ENCODE data around the gene LEKR1.
"Not testable (repeated sequence)": the region's sequence is repeated elsewhere in the genome, so short reads cannot be mapped to it uniquely, and the experiment has no call there.

LEKR1 gene

DNA sequence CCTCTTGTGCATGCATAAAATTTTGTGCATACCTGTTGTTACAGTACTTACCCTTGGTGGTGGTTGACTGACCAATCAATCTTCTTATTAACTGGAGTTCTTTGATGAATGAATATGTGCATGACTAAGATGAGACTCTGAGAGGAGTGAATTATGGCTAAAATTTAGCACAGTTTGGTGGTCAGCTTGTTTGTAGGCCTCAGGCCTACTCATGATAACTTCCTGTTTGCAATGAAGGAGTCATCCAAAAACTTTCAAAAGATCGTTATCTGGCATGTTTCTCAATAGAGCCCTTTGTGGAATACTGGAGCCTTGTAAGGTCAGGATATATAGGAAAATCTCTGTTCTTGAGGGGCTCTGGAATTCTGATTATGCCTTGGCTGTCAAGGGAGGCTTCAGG is 66.5 kb downstream of the LEKR1 start:
- Histone ChIP-seq H3K36me3 (no peaks in the 10 kb centered on the region), H3K27me3 (ENCODE audit: insufficient read depth, low read depth, severe bottlenecking) (no peaks in the 10 kb centered on the region), H3K4me3 (ENCODE audit: low read depth, low read length) (no peak overlapping the region), H3K9me3 (ENCODE audit: severe bottlenecking) (no peaks in the 10 kb centered on the region), H3K27ac (no peak overlapping the region)
- DNase-seq, result no peak
- no peak for TF ChIP-seq CTCF (IDR thresholded peaks at IDR 0.05; ENCODE audit: low read depth, low read length)

- not testable (repeated sequence) for H3K27ac ChIP-seq; DNase-seq; H3K4me3 ChIP-seq (ENCODE audit: low read depth, low read length); H3K9me3 ChIP-seq (ENCODE audit: severe bottlenecking); H3K36me3 ChIP-seq; H3K27me3 ChIP-seq (ENCODE audit: insufficient read depth, low read depth, severe bottlenecking)
Measured at GRCh38 chr3:156895374-156895773, 69.2 kb downstream of the LEKR1 start.

GRCh38 chr3:156897851-156898250 is 71.7 kb downstream of the LEKR1 start:
- not testable (repeated sequence) for H3K36me3 ChIP-seq; H3K27me3 ChIP-seq (ENCODE audit: insufficient read depth, low read depth, severe bottlenecking); H3K4me3 ChIP-seq (ENCODE audit: low read depth, low read length); H3K27ac ChIP-seq; H3K9me3 ChIP-seq (ENCODE audit: severe bottlenecking); DNase-seq

DNA sequence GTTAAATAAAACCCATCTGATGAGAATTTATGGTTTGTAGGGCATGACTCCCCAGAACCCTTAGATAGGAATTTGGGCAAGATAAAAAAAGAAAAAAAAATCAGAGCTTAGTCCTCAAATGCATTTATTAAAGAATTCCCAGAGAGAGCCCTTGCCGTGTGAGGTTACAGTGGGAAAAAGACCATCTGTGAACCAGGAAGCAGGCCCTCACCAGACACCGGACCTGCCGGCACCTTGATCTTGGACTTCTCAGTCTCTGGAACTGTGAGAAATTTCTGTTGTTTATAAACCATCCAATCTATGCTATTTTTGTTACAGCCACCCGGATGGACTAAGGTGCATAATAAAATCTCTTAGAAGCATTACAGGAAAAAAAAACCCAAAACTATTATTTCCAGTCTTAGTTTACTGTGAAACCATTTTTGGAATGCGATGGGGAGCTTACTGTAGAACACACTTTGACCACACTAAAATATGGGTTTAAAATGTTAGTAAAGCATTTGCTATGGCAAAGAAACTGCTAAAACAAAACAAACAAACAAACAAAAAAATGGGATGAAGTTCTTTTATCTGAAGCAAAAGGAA is 72.2 kb downstream of the LEKR1 start:
- Histone ChIP-seq H3K9me3 (ENCODE audit: severe bottlenecking) (no peaks in the 10 kb centered on the region), H3K36me3 (no peaks in the 10 kb centered on the region), H3K27ac (no peak overlapping the region), H3K4me3 (ENCODE audit: low read depth, low read length) (no peak overlapping the region), H3K27me3 (ENCODE audit: insufficient read depth, low read depth, severe bottlenecking) (no peaks in the 10 kb centered on the region)
- DNase-seq, result no peak
- TF ChIP-seq CTCF (IDR thresholded peaks at IDR 0.05; ENCODE audit: low read depth, low read length), result no peak

DNA sequence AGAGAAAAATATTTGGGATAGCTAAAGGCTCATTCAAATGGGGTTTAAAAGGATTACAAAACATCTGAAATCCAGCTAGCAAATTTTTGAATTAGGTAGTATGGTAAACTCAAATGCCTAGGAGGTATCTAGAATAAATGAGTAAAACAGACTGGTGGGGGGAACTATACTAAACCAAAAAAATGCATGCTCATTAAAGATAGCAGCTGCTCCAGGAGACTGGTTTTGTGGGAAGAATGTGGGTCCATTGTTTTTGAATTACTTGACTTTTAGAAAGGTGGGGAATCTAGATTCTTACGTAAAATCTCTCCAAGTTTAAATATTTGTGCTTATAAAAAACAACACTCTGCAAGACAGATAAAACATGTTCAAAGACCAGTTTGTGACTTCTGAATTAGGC is 73.8 kb downstream of the LEKR1 start:
- Histone ChIP-seq H3K27me3 (ENCODE audit: insufficient read depth, low read depth, severe bottlenecking) (no peaks in the 10 kb centered on the region), H3K4me3 (ENCODE audit: low read depth, low read length) (no peak overlapping the region), H3K9me3 (ENCODE audit: severe bottlenecking) (no peaks in the 10 kb centered on the region), H3K27ac (no peak overlapping the region), H3K36me3 (no peaks in the 10 kb centered on the region)
- TF ChIP-seq CTCF (IDR thresholded peaks at IDR 0.05; ENCODE audit: low read depth, low read length), result no peak
- no peak for DNase-seq

- no peak for TF ChIP-seq CTCF (IDR thresholded peaks at IDR 0.05; ENCODE audit: low read depth, low read length)
- Histone ChIP-seq H3K9me3 (ENCODE audit: severe bottlenecking) (no peaks in the 10 kb centered on the region), H3K27me3 (ENCODE audit: insufficient read depth, low read depth, severe bottlenecking) (no peaks in the 10 kb centered on the region), H3K27ac (no peak overlapping the region), H3K36me3 (no peaks in the 10 kb centered on the region), H3K4me3 (ENCODE audit: low read depth, low read length) (no peak overlapping the region)
- DNase-seq, result no peak
Measured at GRCh38 chr3:156902916-156903315, 76.8 kb downstream of the LEKR1 start.

DNA sequence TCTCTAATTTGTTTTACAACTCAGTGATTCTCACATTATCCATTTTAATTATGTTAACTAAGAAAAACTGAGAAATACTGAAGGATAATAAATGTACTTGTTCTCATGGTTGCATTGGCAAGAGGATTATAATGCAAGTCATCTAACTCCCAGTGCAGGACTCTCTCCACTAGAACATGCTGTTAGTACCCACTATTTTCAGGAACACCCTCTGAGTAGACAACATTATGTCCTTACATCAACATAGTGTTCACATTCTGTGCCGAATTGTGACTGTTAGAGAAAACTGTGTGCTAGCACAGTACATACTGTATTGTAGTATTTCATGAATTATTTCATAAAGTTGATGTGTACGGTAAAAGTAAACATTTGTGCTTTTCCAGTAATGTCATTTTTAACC is 80.1 kb downstream of the LEKR1 start:
- Histone ChIP-seq H3K27me3 (ENCODE audit: insufficient read depth, low read depth, severe bottlenecking) (no peaks in the 10 kb centered on the region), H3K36me3 (no peaks in the 10 kb centered on the region), H3K27ac (no peak overlapping the region), H3K4me3 (ENCODE audit: low read depth, low read length) (no peak overlapping the region), H3K9me3 (ENCODE audit: severe bottlenecking) (no peaks in the 10 kb centered on the region)
- no peak for TF ChIP-seq CTCF (IDR thresholded peaks at IDR 0.05; ENCODE audit: low read depth, low read length)
- no peak for DNase-seq

All from WERI-Rb-1 (cell line).